GM18951 (cell line): ENCODE results near the gene AK6.
"Not testable (repeated sequence)": the region's sequence is repeated elsewhere in the genome, so short reads cannot be mapped to it uniquely, and the experiment has no call there.

Experiments used
- POLR2A ChIP-seq: IDR thresholded peaks from 4 replicates; pipeline ENCODE4 v1.6.1; 2011; ENCODE audit warnings: mild to moderate bottlenecking; ENCODE audit not compliant: insufficient read length, insufficient read depth; ENCODE audit errors: extremely low read depth
- in situ Hi-C: fragments of 300-500 bp; cut with MboI; formaldehyde crosslinking; loops from one replicate; pipeline ENCODE4 v1.12.0; 2022; ENCODE audit warnings: low sequenced_read_pairs, mixed read lengths, inconsistent platforms; ENCODE audit not compliant: unreplicated experiment

AK6 gene

DNA sequence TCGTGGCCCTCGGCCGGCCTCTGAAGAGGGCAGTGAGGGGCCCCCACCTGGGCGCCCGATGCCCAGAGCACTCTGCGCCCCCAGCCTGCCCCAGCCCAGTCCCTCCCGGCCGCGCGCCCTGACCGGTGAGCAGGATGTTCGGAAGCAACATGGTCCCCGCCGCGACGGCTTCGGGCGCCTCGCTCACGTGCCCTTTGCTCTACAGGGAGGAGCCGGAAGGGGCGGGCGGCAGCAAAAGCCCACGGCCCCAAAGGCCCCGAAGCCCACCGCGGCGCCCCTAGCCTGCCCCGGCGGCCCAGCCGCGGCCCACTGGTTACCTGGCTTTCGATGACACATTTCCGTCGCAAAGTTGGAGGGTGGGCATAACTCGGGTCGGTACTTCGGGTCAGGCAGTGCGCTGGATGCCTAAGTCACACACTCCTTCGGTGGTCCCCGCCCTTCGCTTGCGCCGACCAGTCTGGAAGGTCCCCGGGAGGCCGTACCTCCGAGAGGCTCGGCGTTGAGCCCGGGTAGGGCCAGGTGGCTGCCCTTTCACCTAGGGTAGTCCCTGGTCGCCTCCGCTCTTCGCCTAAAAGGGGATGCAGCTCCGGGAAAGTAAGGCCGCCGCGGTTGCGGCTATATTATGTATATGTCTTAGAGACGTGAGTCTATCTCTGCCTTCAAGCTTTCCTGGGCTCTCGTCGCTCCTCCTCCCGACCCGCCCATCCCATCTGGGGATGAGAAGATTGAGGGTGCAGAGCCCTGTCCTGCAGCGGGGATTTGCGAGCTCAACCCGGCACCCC, at the start of gene AK6, which contains the start of the genes RAD17 and TAF9:
Gene AK6 (minus strand): TSS at position 181 of the 782 bp plus-strand sequence. CDS start 30 bp downstream, at position 151.
Gene RAD17 (plus strand): TSS at position 479 of the 782 bp plus-strand sequence. CDS start 2,391 bp downstream, outside the sequence.
Gene TAF9 (minus strand): TSS at position 181 of the 782 bp plus-strand sequence. CDS start 3,783 bp downstream, outside the sequence.
- peak; percentile 84 for TF ChIP-seq POLR2A
- in situ Hi-C loops, result no loop called here

DNA sequence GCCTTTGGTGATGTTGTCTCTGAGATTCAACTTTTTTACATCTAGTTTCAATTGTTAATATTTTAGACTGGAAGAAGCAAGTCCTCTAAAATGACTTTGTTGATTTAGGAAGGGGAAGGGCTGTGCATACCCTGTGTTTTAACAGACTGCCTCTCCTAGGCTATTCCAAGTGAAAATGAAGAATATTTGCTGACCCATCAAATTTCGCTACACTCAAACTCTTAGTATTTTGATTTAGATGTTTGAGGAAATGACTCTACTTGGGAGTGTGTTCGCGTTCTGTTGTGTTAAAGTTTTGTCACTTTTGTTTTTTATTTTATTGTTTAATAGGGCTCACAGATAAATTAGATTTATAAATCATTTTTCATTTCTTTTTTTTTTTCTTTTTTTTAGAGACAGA, 49.2 kb upstream of the AK6 start:
- in situ Hi-C loops, result no loop called here
- no peak for TF ChIP-seq POLR2A

- in situ Hi-C loops, result no loop called here
- no peak for TF ChIP-seq POLR2A
These were observed 47.4 kb upstream of the AK6 start for GRCh38 chr5:69416699-69417098.

- in situ Hi-C loops, result no loop called here
- no peak for TF ChIP-seq POLR2A
These were observed 46.9 kb upstream of the AK6 start for GRCh38 chr5:69416180-69416579.

GRCh38 chr5:69415584-69415958, 46.3 kb upstream of the AK6 start:
- TF ChIP-seq POLR2A, result no peak
- in situ Hi-C loops, result no loop called here

GRCh38 chr5:69414885-69415583, 45.7 kb upstream of the AK6 start, which contains the start of gene MARVELD2:
Gene MARVELD2 (plus strand): TSS chr5:69415116. CDS start chr5:69419386, 4,270 bp downstream.
- peak; percentile 39 for TF ChIP-seq POLR2A
- in situ Hi-C loops, result no loop called here

DNA sequence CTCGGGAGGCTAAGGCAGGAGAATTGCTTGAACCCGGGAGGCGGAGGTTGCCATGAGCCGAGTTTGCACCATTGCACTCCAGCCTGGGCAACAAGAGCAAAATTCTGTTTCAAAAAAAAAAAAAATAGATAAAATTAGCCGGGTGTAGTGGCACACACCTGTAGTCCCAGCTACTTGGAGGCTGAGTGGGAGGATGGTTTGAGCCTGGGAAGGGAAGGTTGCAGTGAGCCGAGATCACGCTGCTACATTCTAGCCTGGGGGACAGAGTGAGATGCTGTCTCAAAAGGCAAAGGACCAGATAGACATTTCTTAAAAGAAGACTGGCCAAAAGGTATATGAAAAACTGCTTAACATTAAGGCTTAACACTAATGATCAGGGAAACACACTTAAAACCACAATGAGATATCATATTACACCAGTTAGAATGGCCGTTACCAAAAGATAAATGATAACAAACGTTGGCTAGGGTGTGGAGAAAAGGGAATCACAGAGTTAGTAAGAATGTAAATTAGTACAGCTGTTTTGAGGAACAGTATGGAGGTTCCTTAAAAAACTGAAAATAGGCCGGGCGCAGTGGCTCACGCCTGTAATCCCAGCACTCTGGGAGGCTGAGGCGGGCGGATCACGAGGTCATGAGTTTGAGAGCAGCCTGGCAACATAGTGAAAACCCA, 35.5 kb upstream of the AK6 start:
- TF ChIP-seq POLR2A, result no peak
- in situ Hi-C loops, result no loop called here

DNA sequence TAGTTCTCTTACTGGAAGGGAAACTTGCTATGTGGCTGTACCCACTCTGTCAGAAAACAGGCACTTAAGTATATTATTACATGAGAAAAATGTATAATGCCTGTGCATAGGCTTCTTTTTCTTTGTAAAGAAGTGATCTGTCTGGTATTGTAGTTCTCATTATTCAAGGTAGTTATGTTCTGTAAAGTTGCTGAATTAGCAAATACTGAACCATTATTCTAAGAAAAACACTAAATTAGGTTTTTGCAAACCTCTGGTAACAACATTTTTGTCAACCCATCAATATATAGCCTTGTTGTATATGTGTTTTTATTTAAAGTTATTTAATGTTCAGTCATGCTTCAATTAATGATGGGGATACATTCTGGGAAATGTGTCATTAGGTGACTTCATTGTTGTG, 9.1 kb upstream of the AK6 start:
- in situ Hi-C loops, result no loop called here
- no peak for TF ChIP-seq POLR2A

GRCh38 chr5:69374911-69375446, 5.7 kb upstream of the AK6 start:
- TF ChIP-seq POLR2A, result no peak
- in situ Hi-C loops, result no loop called here

DNA sequence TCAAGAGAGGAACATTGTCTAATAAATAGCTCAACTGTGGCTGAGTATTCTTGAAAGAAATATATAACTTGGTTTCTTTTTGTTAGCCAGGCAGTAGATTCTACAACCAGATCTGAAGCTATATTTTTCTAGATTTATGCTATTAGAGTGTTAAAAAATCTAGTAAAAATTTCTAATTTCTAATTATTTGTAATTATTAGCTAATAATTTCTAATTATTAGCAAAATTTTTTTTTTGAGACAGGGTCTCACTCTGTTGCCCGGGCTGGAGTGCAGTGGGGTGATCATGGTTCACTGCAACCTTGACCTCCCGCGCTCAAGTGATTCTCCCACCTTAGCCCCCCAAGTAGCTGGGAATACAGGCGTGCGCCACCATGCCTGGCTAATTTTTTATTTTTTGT, 3.1 kb upstream of the AK6 start:
- in situ Hi-C loops, result no loop called here
- TF ChIP-seq POLR2A, result no peak

GRCh38 chr5:69370335-69370734, 1.0 kb upstream of the AK6 start:
- in situ Hi-C loops, result not testable (repeated sequence)

- no peak for TF ChIP-seq POLR2A
- in situ Hi-C loops, result no loop called here
These were observed 621 bp downstream of the AK6 start for GRCh38 chr5:69368458-69369339.
